ENCODE results near the gene MRAS.

DNA sequence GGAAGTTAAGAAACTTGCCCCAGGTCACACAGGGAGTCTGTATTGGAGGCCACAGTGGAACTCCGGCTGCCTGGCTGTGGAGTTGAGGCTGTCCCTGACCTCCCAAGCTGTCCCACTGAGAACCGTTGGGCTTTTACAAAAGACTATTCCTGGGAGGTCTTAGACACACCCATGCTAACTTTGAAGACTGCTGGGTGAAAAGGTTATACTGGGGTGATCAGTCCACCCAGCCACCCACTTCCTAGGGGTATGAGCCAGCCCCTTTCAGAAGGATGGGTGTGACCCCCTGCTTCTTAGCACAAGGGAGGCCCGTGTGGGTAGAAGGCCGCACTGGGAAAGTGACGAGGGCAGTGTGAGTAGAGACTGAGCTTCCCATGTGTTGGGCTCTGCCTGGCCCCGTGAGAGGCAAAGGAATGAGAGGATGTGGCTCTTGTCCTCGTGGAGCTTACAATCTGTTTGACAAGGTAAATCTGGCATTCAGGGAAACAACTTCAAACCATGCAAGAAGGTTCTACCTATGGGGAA is 19.0 kb downstream of the MRAS start:
- TF ChIP-seq CEBPB (IDR thresholded peaks at IDR 0.05), result no peak
- TF ChIP-seq, protein P1, sequence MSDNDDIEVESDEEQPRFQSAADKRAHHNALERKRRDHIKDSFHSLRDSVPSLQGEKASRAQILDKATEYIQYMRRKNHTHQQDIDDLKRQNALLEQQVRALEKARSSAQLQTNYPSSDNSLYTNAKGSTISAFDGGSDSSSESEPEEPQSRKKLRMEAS (IDR thresholded peaks at IDR 0.05), result no peak
- no peak for TF ChIP-seq TAF1 (IDR thresholded peaks at IDR 0.05; ENCODE audit: low read depth)
